K562 (cell line): ENCODE results near the gene ANKRD34A. TPM values are rescaled to one million over a fixed set of nuclear protein-coding genes. Genes with fewer than 3 reads are reported as not detected.

ENCODE experiments used
- ATF1 ChIP-seq, 2 experiments: fragments of 450-650 bp in 1 of 2; IDR thresholded peaks; 2 replicates each; pipeline ENCODE4 v1.6.1; 2016; ENCODE audit warnings: missing compliant biosample characterization in 1 of 2, missing genetic modification characterization in 1 of 2
- CSDE1 ChIP-seq, 2 experiments: fragments of 450-650 bp; IDR thresholded peaks; 2 replicates each; pipeline ENCODE4 v1.6.1; 2016; ENCODE audit warnings: mild to moderate bottlenecking in 1 of 2
- E2F3 ChIP-seq: fragments of 250-450 bp; sonication (Bioruptor Pico); IDR thresholded peaks from 2 replicates; pipeline ENCODE4 v1.4.0; 2020; ENCODE audit warnings: mild to moderate bottlenecking
- ETV6 ChIP-seq, 3 experiments: fragments of 150-350 bp in 1 of 3; sonication (generic) in 1 of 3; formaldehyde crosslinking in 1 of 3; IDR thresholded peaks; 2 replicates each; pipeline versions ENCODE4 v1.6.1 to v1.8.0; 2014 to 2022; ENCODE audit warnings: borderline replicate concordance in 2 of 3, low read depth in 2 of 3, antibody characterized with exemption in 1 of 3, low read length in 1 of 3, mild to moderate bottlenecking in 1 of 3, missing genetic modification reagents in 1 of 3
- FOXK1 ChIP-seq: sonication (generic); formaldehyde crosslinking; IDR thresholded peaks from 2 replicates; pipeline ENCODE4 v1.8.0; 2022; ENCODE audit warnings: missing genetic modification reagents, mild to moderate bottlenecking, borderline replicate concordance
- GTF2F1 ChIP-seq: IDR thresholded peaks from 2 replicates; pipeline ENCODE4 v1.6.1; 2011; ENCODE audit warnings: low read depth, low read length, improper control_type of control experiment
- HBP1 ChIP-seq: fragments of 450-650 bp; formaldehyde crosslinking; IDR thresholded peaks from 2 replicates; pipeline ENCODE4 v1.4.0; 2022; ENCODE audit warnings: missing genetic modification characterization
- HOXB6 ChIP-seq: fragments of 250-450 bp; sonication (Bioruptor Pico); IDR thresholded peaks from 2 replicates; pipeline ENCODE4 v1.5.1; 2022; ENCODE audit warnings: mild to moderate bottlenecking, borderline replicate concordance
- L3MBTL2 ChIP-seq: fragments of 450-650 bp; IDR thresholded peaks from 2 replicates; pipeline ENCODE4 v1.6.1; 2016; ENCODE audit warnings: mild to moderate bottlenecking, moderate library complexity
- LARP7 ChIP-seq: fragments of 450-650 bp; IDR thresholded peaks from 2 replicates; pipeline ENCODE4 v1.6.1; 2016
- LCOR ChIP-seq: sonication (generic); formaldehyde crosslinking; IDR thresholded peaks from 2 replicates; pipeline ENCODE4 v1.8.0; 2022; ENCODE audit warnings: mild to moderate bottlenecking, missing genetic modification reagents
- MNT ChIP-seq, 2 experiments: fragments of 450-650 bp; conservative IDR thresholded peaks; 2 replicates each; pipeline ENCODE4 v1.6.1; 2017; ENCODE audit warnings: mild to moderate bottlenecking in 2 of 2, moderate library complexity in 2 of 2
- MYC ChIP-seq, 2 experiments: fragments of 250-450 bp in 1 of 2; sonication (Bioruptor Pico) in 1 of 2; IDR thresholded peaks; 2 replicates each; pipeline versions ENCODE4 v1.5.1 to v1.6.1; 2012 to 2021; ENCODE audit warnings: low read depth in 2 of 2, borderline replicate concordance in 1 of 2, improper control_type of control experiment in 1 of 2, low read length in 1 of 2, mild to moderate bottlenecking in 1 of 2, moderate library complexity in 1 of 2
- NCOR1 ChIP-seq: fragments of 450-650 bp; IDR thresholded peaks from 2 replicates; pipeline ENCODE4 v1.6.1; 2016; ENCODE audit warnings: mild to moderate bottlenecking, moderate library complexity
- POLR2H ChIP-seq: IDR thresholded peaks from 2 replicates; pipeline ENCODE4 v1.6.1; 2016; ENCODE audit warnings: missing genetic modification characterization, low read depth, mild to moderate bottlenecking, control low read depth, missing compliant biosample characterization, moderate library complexity
- RBBP5 ChIP-seq: fragments of 200-600 bp; sonication (generic); IDR thresholded peaks from 2 replicates; pipeline ENCODE4 v1.6.1; 2012; ENCODE audit warnings: borderline replicate concordance, mild to moderate bottlenecking, low read length, control low read depth, inconsistent platforms; ENCODE audit not compliant: insufficient read depth, poor library complexity, severe bottlenecking
- RBM22 ChIP-seq: fragments of 200-400 bp; formaldehyde crosslinking; IDR thresholded peaks from 2 replicates; pipeline ENCODE4 v1.6.1; 2018; ENCODE audit warnings: low read length, low read depth; ENCODE audit not compliant: poor library complexity, severe bottlenecking
- RFX7 ChIP-seq: fragments of 250-450 bp; sonication (Bioruptor Pico); IDR thresholded peaks from 2 replicates; pipeline ENCODE4 v1.5.1; 2021; ENCODE audit warnings: mild to moderate bottlenecking
- SP2 ChIP-seq: IDR thresholded peaks from 2 replicates; pipeline ENCODE4 v1.6.1; 2011; ENCODE audit warnings: mild to moderate bottlenecking, low read depth, low read length, moderate library complexity; ENCODE audit not compliant: poor library complexity, severe bottlenecking; ENCODE audit errors: extremely low read depth
- SUPT5H ChIP-seq: fragments of 450-650 bp; IDR thresholded peaks from 2 replicates; pipeline ENCODE4 v1.6.1; 2016
- TCF7L2 ChIP-seq: fragments of 150-350 bp; IDR thresholded peaks from 2 replicates; pipeline ENCODE4 v1.6.1; 2016; ENCODE audit warnings: low read depth, mild to moderate bottlenecking, low read length, moderate library complexity
- USF1 ChIP-seq: sonication (generic); formaldehyde crosslinking; IDR thresholded peaks from 2 replicates; pipeline ENCODE4 v1.9.0; 2022; ENCODE audit warnings: mild to moderate bottlenecking, missing genetic modification reagents
- ZFX ChIP-seq: sonication (generic); formaldehyde crosslinking; IDR thresholded peaks from 2 replicates; pipeline ENCODE4 v1.8.0; 2022; ENCODE audit warnings: mild to moderate bottlenecking, missing genetic modification reagents, moderate library complexity
- ZNF143 ChIP-seq: sonication (generic); formaldehyde crosslinking; IDR thresholded peaks from 2 replicates; pipeline ENCODE4 v1.9.0; 2022; ENCODE audit warnings: mild to moderate bottlenecking, missing genetic modification reagents
- ZNF175 ChIP-seq: fragments of 200-800 bp; sonication (Bioruptor generic); IDR thresholded peaks from 2 replicates; pipeline ENCODE4 v1.6.1; 2016; ENCODE audit warnings: low read depth, mild to moderate bottlenecking, missing genetic modification characterization, missing compliant biosample characterization
- polyA plus RNA-seq, 8 experiments: library from polyadenylated mRNA; depleted of rRNA in 4 of 8; stranded (reverse) in 5 of 8; unstranded in 3 of 8; fragments of >200 nt; fragmentation: Nextera tagmentation in 2 of 8; fragmentation: Illumina TruSeq in 1 of 8; extraction: Ambion mirVana in 2 of 8; extraction: Trizol in 1 of 8; gene quantifications; 2 replicates each; pipeline versions ENCODE4 v1.2.1 to v1.2.3, GENCODE V29; 2011 to 2014; ENCODE audit warnings: inconsistent platforms in 1 of 8, missing spikeins in 1 of 8
- total RNA-seq, 7 experiments: library from RNA; depleted of rRNA in 6 of 7; stranded (reverse); fragments of >200 nt in 6 of 7; fragmentation: Illumina TruSeq in 2 of 7; extraction: Trizol in 2 of 7; gene quantifications; 2 replicates each; pipeline versions ENCODE4 v1.2.1 to v1.2.3, GENCODE V29; 2011 to 2021; ENCODE audit warnings: low replicate concordance in 1 of 7

The ANKRD34A gene
- total and polyA plus RNA-seq, 9 of the 15 experiments (the other 6 are each of a cell fraction or from before 2014, with no cell fraction given) = 0.06 to 1.6 (median 0.43) TPM

- no peak for TF ChIP-seq HBP1
- TF ChIP-seq FOXK1 (CRISPR knock-in tag) = no peak
- TF ChIP-seq L3MBTL2 = no peak
- no peak for TF ChIP-seq LARP7
- TF ChIP-seq MYC (IDR thresholded peaks at IDR 0.05; ENCODE audit: low read depth, low read length) = no peak
- no peak for TF ChIP-seq MYC (CRISPR knock-in tag; IDR thresholded peaks at IDR 0.05; ENCODE audit: borderline replicate concordance, low read depth)
- TF ChIP-seq SUPT5H = 0 out of 2 replicates have a peak, but pooled peaks have one; percentile 7
- no peak for TF ChIP-seq GTF2F1
- no peak for TF ChIP-seq ZNF143 (CRISPR knock-in tag)
- TF ChIP-seq RBBP5 = no peak
- TF ChIP-seq NCOR1 = no peak
- no peak for TF ChIP-seq E2F3
- peak; percentile 11; the same call in 1 of the 2 replicates for TF ChIP-seq RFX7 (CRISPR knock-in tag)
- TF ChIP-seq LCOR (CRISPR knock-in tag) = no peak
- TF ChIP-seq ETV6 (IDR thresholded peaks at IDR 0.05; ENCODE audit: borderline replicate concordance in 1 of 2, low read depth in 2 of 2, low read length in 1 of 2) = no peak
- TF ChIP-seq ETV6 (CRISPR knock-in tag; IDR thresholded peaks at IDR 0.05; ENCODE audit: borderline replicate concordance) = no peak
- peak; percentile 56 for TF ChIP-seq RBM22
- peak; percentile 33 for TF ChIP-seq POLR2H (tag)
- no peak for TF ChIP-seq USF1
- TF ChIP-seq ATF1 (CRISPR knock-in tag; IDR thresholded peaks at IDR 0.05) = no peak
- no peak for TF ChIP-seq ATF1 (tag; IDR thresholded peaks at IDR 0.05)
- no peak for TF ChIP-seq TCF7L2
- TF ChIP-seq ZFX = no peak
- TF ChIP-seq CSDE1 (IDR thresholded peaks at IDR 0.05) = no peak
- TF ChIP-seq HOXB6 (CRISPR knock-in tag) = no peak
- TF ChIP-seq MNT (conservative IDR thresholded peaks at IDR 0.05) = no peak
- TF ChIP-seq ZNF175 (CRISPR knock-in tag) = peak; percentile 6; the same call in 1 of the 2 replicates
- TF ChIP-seq SP2 = no peak
Observed at GRCh38 chr1:145992958-145993617, 28.7 kb upstream of the ANKRD34A start (continued).
